NCI-H510A (cell line): ENCODE measurements around the gene ATG13.
"Not testable (repeated sequence)": the region's sequence is repeated elsewhere in the genome, so short reads cannot be mapped to it uniquely, and the experiment has no call there.

Experiments used
- DNase-seq: peaks from one replicate; lab custom pipeline; 2025; lab: John Stamatoyannopoulos, UW

Gene ATG13

DNA sequence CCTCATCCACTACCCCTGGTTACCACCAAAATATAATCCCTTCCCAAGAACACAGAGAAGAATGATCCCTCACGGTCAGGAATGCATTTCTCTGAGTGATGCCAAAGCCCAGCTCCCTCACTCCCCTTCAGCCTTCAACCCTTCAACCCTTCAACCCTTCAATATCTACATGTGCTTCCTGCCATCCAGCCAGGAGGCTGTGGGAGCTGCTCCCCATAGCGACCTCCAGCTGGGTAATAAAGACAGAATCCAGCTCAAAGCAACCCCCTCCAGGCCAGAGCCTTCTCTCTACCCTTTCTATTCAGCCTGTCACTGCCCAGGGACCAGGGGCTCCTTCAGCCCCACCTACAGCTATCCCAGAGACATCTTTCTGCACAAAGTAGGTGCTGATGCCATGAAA lies 80.4 kb downstream of the ATG13 start:
- no peak for DNase-seq

DNA sequence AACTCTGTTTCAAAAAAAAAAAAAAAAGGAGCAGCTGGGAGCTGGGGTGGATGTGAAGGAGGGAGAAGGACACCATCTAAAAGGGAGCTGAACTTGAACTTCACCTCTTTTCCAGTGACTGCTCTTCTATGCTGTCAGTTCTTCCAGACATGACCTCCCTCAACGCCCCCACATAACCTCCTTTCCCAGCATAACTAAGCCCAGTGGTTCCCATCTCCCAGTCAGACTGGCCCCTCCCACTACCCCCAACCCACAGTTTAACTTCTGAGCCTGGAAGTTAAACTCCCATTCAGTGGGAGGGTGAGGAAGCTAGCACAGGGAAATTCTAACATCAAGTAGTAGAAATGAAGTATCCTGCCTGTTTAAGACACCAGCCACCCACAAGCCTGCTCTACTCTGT lies 81.2 kb downstream of the ATG13 start:
- DNase-seq = no peak

DNA sequence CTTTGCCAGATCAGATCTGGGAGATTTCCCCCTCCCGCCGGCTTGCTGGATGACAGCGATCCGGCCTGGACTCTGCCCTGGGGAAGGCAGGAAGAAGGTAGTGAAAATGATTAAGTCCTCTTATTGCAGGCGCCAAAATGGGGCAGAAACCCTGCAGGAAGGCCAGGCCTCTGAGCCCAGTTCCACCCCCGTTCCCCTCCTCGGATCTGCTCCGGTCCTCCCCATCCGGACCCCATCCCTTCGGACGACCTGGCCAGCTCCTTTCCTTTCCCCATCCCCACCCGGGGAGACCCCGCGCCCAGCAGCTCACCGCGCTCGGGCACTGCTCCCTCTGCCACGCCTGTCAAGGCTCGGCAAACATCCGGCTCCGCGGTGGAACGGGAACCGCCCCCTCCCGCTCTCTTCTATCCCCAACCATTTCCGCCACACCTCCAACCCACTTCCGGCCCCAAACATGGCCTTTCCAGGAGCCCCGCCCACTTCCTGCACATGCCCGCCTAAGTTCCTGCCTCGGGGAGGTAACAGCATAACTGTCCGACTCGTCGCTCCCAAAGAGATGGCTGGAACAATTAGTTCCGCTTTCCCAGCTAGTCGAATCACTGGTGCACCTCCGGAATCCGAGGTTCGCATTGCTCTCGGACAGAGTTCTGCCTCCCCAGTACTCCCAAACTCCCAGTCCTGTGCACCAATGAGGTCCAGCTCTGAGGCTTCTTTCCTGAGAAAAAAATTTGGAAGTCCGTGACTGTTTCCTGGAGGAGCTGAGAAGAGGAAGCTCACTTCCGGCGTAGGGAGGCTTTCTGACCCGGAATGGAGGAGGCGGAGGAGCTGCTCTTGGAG lies 83.1 kb downstream of the ATG13 start, which contains the start of the genes ARHGAP1 and ZNF408:
ARHGAP1 (minus strand) TSS at position 379 of the 837 bp plus-strand sequence. CDS start 4,512 bp downstream, outside the sequence.
ZNF408 (plus strand) TSS at position 791 of the 837 bp plus-strand sequence; CDS start at position 808, 17 bp downstream.
- peak; percentile 78 for DNase-seq

DNA sequence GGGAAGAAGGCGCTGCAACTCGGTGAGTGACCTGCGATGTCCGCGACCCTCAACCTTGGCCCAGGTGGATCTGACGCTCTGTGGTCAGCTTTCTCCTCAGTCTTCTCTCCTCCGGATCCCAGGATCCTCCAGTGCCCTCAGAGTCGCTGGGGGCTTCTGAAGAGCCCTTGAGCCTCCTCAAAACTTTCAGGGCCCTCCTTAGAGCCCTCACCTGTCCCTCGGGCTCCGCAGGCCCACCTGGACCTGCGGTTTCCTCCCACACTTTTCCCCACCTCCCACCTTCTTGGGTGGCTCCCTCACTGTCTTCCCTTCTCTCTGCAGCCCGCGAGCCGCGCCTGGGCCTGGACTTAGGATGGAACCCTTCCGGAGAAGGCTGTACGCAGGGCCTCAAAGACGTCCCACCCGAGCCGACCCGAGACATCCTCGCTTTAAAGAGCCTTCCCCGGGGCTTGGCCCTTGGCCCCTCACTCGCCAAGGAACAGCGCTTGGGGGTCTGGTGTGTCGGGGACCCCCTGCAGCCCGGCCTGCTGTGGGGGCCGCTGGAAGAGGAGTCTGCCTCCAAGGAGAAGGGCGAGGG lies 83.8 kb downstream of the ATG13 start:
- DNase-seq = no peak

DNA sequence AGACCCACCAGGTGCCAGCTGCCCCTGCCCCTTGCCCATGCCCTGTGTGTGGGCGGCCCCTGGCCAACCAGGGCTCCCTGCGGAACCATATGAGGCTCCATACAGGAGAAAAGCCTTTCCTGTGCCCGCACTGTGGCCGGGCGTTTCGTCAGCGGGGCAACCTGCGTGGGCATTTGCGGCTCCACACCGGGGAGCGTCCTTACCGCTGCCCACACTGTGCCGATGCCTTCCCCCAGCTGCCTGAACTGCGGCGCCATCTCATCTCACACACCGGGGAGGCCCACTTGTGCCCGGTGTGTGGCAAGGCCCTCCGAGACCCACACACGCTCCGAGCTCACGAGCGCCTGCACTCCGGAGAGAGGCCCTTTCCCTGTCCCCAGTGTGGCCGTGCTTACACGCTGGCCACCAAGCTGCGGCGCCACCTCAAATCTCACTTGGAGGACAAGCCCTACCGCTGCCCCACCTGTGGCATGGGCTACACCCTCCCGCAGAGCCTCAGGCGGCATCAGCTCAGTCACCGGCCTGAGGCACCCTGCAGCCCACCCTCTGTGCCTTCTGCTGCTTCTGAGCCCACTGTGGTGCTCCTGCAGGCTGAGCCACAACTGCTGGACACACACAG lies 87.8 kb downstream of the ATG13 start:
- DNase-seq = no peak

DNA sequence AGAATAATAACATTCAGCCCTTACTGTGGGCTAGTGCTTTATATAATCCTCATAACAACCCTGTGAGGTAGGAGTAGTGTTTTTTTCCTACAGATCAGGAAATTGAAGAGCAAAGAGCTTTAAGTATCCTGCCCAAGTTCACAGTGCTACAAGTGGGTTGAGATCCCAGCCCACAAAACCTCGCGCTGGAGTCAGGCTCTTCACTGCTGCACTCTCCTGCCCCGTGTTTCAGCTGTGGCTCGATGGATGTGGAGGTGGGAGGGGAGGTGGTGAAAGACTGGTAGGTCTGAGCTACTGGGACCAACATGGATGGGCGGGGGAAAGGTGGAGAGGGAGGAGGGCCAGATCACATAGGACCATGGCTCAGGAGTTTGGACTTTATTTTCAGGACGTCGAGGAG lies 89.5 kb downstream of the ATG13 start:
- DNase-seq = no peak

DNA sequence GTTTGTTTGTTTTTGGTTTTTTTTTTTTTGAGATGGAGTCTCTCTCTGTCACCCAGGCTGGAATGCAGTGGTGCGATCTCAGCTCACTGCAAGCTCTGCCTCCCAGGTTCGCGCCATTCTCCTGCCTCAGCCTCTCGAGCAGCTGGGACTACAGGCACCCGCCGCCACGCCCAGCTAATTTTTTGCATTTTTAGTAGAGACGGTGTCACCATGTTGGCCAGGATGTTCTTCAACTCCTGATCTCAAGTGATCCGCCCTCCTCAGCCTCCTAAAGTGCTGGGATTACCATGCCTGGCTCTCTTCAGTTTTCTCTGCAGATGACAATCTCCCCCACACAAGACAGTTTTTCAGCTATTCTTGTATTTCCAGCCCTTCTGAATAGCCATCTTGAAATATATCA lies 92.0 kb downstream of the ATG13 start:
- not testable (repeated sequence) for DNase-seq

DNA sequence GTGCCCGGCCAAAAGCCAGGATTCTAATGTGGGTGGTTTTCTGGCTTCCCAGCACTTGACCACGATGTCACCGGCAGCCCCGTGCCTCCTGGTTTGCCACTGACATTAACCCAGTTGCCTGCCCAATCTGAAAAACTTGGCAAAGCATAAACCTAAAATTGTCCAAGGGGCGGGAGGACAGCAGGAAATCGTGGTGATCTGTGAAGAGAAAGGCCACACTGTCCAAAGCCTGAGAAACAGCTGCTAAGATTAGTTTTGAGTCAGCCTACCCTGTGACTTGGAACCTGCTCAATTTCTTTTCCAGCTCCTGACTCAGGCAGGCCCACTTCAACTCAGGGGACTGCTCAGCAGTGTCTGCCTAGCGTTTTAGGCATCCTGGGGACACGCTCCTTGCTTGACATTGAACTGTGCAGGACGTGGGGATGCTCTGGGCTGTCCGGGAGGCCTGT lies 93.5 kb downstream of the ATG13 start:
- no peak for DNase-seq

DNA sequence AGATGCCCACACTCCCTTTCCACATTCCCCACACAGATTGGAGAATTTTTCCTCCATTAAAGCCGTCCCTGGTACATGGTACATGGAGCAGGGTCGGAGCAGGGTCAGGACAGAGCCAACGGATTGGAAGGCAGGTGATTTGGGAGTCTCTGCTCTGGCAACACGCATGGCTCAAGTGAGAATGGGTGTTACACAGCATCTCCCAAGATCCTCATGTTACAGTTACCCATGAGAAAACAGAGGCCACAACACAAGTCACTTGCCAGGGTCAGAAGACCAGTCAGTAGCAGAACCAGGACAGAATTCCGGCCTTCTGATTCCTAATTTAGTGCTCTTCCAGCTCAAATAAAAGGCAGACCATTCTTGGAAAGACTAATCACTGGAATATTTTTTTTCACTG lies 94.0 kb downstream of the ATG13 start:
- DNase-seq = no peak

DNA sequence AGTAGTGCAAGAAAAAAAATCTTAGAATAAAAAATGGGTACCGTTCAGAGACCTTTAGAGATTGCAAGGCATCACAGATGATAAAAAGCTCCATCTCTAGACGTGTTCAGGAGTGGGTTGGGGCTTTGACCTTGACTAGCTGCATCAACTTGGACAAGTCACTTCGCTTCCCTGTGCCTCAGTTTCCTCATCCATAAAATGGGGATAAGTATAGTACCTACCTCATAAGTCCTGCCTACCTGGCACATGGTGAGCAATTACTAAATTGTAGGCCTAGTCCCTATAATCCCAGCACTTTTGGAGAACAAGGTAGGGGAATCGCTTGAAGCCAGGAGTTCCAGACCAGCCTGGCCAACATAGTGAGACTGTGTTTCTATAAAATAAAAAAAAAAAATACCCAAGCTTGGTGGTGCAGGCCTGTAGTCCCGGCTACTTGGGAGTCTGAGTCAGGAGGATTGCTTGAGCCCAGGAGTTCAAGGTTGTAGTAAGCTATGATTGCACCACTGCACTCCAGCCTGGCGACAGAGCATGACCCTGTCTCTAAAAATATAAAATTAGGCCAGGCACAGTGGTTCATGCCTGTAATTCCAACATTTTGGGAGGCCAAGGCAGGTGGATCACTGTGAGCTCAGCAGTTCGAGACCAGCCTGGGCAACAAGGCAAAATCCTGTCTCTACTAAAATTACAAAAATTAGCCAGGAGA lies 95.7 kb downstream of the ATG13 start:
- DNase-seq = no peak

DNA sequence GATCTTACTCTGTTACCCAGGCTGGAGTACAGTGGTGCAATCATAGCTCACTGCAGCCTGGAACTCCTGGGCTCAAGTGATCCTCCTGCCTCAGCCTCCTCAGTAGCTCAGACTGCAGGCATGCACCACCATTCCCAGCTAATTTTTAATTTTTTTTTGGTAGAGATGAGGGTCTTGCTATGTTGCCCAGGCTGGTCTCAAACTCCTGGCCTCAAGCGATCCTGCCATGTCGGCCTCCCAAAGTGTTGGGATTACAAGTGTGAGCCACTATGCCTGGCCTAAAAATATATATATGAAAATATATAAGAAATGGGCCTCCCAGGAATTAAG lies 100.4 kb downstream of the ATG13 start:
- not testable (repeated sequence) for DNase-seq

DNA sequence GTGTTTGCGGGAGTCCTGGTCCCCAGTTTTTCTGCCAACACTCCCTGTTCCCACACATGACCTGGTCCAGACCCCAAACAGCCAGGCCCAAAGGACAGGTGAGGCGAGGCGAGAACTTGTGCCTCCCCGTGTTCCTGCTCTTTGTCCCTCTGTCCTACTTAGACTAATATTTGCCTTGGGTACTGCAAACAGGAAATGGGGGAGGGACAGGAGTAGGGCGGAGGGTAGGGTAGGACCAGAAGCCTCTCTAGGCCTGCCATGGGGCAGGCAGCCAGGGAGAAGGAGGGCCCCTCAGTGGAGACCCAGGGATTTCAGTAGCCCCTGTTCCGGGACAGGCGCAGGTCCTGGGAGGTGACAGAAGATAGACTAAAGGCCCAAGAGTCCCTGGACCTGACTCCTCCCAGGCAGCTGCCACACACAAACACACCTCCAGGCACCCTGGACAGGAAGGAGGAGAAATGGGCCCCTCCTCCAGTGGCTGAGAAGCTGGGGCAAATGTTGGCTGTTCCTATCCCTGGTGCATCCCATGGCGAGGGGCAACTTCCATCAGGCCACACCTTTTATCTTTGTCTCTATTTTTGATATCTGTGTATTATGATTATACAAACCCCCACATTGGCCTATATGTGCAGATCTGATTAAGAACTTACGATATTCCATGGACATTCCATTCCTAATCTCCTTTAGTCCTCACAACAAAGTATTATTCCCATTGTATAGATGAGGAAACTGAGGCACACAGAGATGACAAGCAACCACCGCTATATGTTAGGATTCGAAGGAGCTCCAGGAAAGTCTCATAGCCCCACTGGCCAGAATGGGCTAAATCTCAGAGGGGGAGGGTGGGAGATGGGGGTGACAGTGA lies 101.0 kb downstream of the ATG13 start:
- DNase-seq = peak; percentile 38

DNA sequence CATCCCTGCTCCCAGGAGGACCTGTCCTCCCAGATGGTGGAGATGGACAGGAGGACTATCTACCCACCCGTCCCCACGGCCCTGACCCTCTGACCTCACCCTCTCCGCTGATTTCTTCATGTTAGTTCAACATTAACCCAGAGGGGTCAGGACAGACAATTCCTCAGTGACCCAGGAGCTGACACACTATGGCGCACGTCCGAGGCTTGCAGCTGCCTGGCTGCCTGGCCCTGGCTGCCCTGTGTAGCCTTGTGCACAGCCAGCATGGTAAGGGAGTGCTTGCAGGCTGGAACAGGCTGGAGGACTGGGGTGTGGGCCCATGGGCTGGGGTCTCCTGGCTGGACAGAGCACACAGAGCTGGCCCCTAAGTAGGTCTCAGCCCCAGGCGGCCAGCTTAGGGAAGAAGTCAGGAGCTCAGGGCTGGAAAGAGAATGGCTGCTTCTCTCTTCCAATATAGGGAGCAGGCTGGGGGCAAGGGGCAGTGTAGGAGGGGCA lies 101.7 kb downstream of the ATG13 start, which contains the start of gene F2:
F2 (plus strand) TSS at position 166 of the 495 bp plus-strand sequence; CDS start at position 189, 23 bp downstream.
- no peak for DNase-seq

DNA sequence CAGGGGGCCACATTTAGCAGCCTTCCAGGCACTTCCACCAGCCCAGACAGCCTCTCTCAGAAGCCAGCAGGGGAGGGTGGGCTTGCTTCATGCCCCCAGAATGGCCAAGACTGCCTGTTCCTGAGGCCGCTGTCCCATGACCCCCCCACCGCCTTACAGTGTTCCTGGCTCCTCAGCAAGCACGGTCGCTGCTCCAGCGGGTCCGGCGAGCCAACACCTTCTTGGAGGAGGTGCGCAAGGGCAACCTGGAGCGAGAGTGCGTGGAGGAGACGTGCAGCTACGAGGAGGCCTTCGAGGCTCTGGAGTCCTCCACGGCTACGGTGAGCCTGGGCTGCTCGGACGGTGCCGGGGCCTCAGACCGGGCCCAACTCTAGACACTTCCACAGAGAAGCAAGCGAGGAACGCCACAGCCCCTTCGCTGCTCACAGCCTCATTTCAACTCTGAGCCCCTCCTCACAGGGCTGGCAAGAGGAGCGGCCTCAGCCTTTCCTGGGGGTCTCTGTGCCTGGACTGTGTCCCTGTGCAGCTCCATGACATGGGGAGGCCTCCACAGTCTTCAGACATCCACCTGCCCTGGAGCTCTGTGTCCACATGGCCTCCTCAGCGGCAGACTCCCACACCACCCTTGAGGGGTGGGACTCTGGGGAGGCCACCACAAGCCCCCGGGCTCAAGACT lies 102.3 kb downstream of the ATG13 start:
- no peak for DNase-seq

DNA sequence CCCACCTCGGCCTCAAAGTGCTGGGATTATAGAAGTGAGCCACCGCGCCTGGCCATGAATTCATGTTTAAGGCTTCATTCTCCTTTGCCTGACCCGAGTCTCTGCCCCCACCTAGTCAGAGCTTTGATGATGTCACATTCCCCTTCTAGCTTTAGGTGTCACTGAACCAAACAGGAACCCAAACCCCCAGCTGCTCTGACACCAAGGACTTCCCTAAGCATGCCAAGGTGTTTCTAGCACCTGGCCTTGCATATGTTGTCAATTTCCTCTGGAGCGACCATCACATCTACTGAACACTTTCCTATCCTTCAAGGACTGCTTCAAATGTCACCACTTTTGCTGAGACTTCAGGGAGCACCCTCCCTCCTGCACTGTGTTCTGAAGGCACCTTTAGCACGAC lies 103.9 kb downstream of the ATG13 start:
- no peak for DNase-seq

DNA sequence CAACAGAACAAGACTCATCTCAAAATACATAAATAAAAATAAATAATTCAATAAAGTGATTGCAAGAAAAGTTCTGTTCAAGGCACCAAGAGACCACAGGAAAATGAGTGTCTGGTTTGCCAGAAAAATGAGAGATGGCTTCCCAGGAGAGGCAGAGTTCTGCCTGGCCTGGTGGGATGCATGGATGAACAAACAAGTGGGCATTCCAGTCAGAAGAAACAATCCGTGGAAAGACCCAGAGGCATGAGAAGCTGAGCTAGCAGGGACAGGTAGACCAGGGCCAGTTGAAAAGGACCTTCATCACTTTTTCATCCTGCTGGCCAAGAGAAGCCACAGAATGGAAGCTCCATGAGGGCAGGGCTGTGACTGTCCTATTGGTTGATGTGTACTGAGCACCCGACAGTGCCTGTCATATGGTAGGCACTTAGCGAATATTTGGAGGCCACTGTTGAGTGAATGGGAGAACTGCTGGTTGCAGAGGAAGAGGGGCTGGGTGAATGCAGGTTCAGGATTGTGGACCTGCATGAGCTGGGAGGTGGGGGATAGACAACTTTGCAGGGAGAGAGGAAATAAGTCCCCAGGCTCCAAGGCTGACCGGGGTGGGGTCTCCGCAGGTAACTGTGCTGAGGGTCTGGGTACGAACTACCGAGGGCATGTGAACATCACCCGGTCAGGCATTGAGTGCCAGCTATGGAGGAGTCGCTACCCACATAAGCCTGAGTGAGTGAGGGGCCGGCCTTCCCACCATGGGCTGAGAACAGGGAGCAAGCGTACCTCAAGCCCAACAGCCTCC lies 105.4 kb downstream of the ATG13 start:
- no peak for DNase-seq

DNA sequence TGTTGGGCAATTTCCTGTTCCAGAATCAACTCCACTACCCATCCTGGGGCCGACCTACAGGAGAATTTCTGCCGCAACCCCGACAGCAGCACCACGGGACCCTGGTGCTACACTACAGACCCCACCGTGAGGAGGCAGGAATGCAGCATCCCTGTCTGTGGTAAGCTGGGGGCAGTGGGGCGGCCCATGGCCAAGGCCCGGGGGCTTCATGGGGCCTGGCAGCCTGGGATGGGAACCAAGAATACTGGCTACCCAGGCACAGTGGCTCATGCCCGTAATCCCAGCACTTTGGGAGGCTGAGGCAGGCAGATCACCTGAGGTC lies 106.0 kb downstream of the ATG13 start:
- no peak for DNase-seq

DNA sequence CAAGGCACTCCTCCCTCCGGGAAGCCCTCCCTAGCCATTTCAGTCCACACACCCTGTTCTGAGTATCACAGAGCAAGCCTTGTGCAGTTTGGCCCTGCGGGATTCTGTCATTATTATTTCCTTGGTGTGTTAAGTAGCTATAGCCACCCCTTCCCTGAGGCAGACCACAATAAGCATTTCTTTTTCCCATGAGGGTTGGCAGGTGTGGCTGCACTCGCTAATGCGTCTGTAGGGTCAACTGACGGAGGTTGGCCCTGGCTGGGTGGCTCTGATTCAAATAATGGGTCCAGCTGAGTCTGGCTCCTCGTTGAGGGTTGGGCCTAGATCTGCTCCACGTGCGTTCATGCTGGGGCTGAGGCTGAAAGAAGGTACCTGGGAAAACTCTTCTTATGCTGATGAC lies 106.7 kb downstream of the ATG13 start:
- DNase-seq = no peak
